Small intestine (tissue), 7 donors: Measurements from ENCODE around the gene PRKCQ. TPM values are rescaled to one million over a fixed set of nuclear protein-coding genes. Genes with fewer than 3 reads are reported as not detected.

Experiments
- DNase-seq, 2 donors: peaks; one replicate each; pipeline versions ENCODE4 v3.0.0 to v3.0.0-alpha.2; 2013
- FAIRE-seq: peaks from 2 replicates; lab custom pipeline; 2012; peaks lifted over from hg19 to GRCh38; lab: Jason Lieb, UNC
- H3K27ac ChIP-seq, 3 donors: one replicate each; pipeline ENCODE4 v1.5.1; 2013; ENCODE audit warnings: low read length in 2 of 3, mild to moderate bottlenecking in 2 of 3, control low read depth in 1 of 3, inconsistent platforms in 1 of 3, low read depth in 1 of 3, moderate library complexity in 1 of 3
- H3K27me3 ChIP-seq, 3 donors: one replicate each; pipeline ENCODE4 v1.6.1; 2013; ENCODE audit warnings: low read length in 3 of 3, inconsistent platforms in 1 of 3; ENCODE audit not compliant: control insufficient read depth in 3 of 3, insufficient read depth in 3 of 3
- H3K36me3 ChIP-seq, 3 donors: one replicate each; pipeline ENCODE4 v1.6.1; 2013; ENCODE audit warnings: low read length in 3 of 3, inconsistent platforms in 1 of 3, low read depth in 1 of 3, mild to moderate bottlenecking in 1 of 3, moderate library complexity in 1 of 3; ENCODE audit not compliant: control insufficient read depth in 3 of 3, insufficient read depth in 2 of 3
- H3K4me1 ChIP-seq, 3 donors: one replicate each; pipeline ENCODE4 v1.6.1; 2013; ENCODE audit warnings: low read length in 2 of 3, inconsistent platforms in 1 of 3, low read depth in 1 of 3, mild to moderate bottlenecking in 1 of 3, moderate library complexity in 1 of 3; ENCODE audit not compliant: control insufficient read depth in 3 of 3, insufficient read depth in 2 of 3
- H3K4me3 ChIP-seq, 3 donors: one replicate each; pipeline ENCODE4 v1.5.1; 2013; ENCODE audit warnings: low read length in 3 of 3, control low read depth in 1 of 3, inconsistent platforms in 1 of 3, low read depth in 1 of 3, mild to moderate bottlenecking in 1 of 3, moderate library complexity in 1 of 3
- H3K9me3 ChIP-seq, 2 donors: one replicate each; pipeline ENCODE4 v1.6.1; 2013; ENCODE audit warnings: low read depth in 1 of 2, low read length in 1 of 2; ENCODE audit not compliant: control insufficient read depth in 2 of 2, insufficient read depth in 1 of 2
- WGBS, 3 donors: extraction: QIAGEN DNeasy Blood & Tissue Kit; methylation state at CpG; one replicate each; pipeline ENCODE4 v1.1.7; 2013; 5-methylcytosine and 5-hydroxymethylcytosine counted together
- polyA plus RNA-seq, 4 donors: library from polyadenylated mRNA; stranded (reverse) in 3 of 4; unstranded in 1 of 4; fragments of 200-250 nt in 3 of 4; fragments of 120-200 nt in 1 of 4; gene quantifications; one replicate each; pipeline versions ENCODE4 v1.2.1 to v1.2.3, GENCODE V29; 2013
- donor health status: healthy with polysubstance abuse.
- donor health status: control.
- donor health status: control.
- donor health status: Bipolar disorder and iron deficiency.
- donor health status: healthy.

PRKCQ gene
- polyA plus RNA-seq, 4 donors, result 0.91 to 3.4 (median 1.3) TPM

DNA sequence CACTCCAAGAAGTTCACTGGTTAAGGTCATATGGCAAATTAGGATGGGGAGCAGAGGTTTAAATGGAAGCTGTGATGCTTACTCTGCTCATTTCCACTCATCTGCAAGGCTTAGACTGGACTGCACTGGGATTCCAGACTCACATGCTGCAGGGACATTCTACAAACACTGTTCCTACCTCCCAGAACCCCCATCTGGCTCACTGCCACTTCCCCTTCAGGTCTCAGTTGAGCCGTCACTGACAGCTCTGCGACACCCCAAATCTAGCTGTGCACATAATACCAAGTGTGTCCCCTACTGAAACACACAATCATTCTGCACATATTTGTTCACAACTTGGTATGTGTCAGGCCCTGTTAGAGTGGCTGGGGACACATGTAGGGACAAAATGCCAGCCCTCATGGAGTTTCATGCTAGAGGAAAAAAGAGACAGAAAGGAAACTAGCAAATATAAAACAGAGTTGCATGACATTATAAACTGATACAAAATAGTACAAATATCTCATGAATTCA, 5.4 kb downstream of the PRKCQ start:
- no peak for FAIRE-seq
- 75 to 98% (median 79%) methylated on average over 2 of the region's 2 CpGs for WGBS, 3 donors
- H3K27me3 ChIP-seq, result peaks cover 0 to 9% (median 0%) of the 10 kb centered on the region in 3 donors
- H3K27ac ChIP-seq, result no peak overlapping the region
- peaks cover 0 to 3% (median 0%) of the 10 kb centered on the region in 3 donors for H3K36me3 ChIP-seq
- DNase-seq, result no peak
- H3K4me3 ChIP-seq, result no peak overlapping the region
- H3K4me1 ChIP-seq, result no peaks in the 10 kb centered on the region
- H3K9me3 ChIP-seq, result no peaks in the 10 kb centered on the region

DNA sequence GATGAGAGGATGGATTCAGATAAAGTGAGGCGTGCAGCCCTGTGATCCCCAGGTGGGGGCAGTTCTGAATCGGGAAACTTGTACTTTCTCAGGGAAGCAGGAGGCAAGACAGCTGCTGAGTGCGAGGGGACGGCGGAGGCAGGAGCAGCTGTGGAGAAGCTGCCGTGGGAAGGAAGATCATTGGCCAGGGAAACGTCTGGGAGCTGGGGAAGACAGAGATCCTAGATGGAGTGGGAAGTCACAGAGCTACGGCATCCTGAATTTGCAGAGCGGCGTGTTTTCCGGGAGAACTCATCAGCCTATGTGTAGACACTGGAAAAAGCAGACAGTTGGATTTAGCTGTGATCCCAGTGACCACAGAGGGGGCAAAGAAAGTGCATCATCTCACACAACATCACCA, 9.2 kb downstream of the PRKCQ start:
- DNase-seq (no peak), FAIRE-seq (no peak)
- Histone ChIP-seq H3K9me3 (no peaks in the 10 kb centered on the region), H3K4me3 (no peak overlapping the region), H3K27ac (no peak overlapping the region), H3K4me1 (no peaks in the 10 kb centered on the region), H3K27me3 (no peaks in the 10 kb centered on the region), H3K36me3 (peaks cover 0 to 3% (median 0%) of the 10 kb centered on the region in 3 donors)
- 73 to 93% (median 81%) methylated on average over 11 of the region's 11 CpGs for WGBS, 3 donors

DNA sequence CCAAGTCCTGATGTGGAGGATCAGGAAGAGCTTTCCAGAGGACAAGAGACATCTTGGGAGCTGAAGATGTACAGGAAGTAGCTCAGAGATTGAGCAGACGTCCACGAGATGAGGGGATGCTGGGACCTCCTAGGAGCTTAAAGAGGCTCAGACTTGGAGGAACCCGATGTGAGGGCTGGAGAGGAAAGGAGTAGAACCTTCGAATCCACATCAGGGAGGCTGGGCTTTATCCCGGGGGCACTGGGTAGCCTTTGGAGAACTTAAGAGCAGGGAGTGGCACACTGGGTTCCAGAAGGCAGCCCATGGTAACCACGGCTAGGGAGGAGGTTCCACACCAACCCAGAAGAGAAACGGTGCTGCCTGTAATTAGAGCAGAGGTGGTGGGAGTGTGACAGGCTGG, 10.8 kb downstream of the PRKCQ start:
- H3K4me3 ChIP-seq, result no peak overlapping the region
- no peaks in the 10 kb centered on the region for H3K9me3 ChIP-seq
- DNase-seq (no peak), FAIRE-seq (no peak)
- peaks cover 0 to 3% (median 0%) of the 10 kb centered on the region in 3 donors for H3K36me3 ChIP-seq
- 72 to 75% (median 72%) methylated on average over 7 of the region's 7 CpGs for WGBS, 3 donors
- H3K27ac ChIP-seq, result no peak overlapping the region
- H3K27me3 ChIP-seq, result no peaks in the 10 kb centered on the region
- no peaks in the 10 kb centered on the region for H3K4me1 ChIP-seq

DNA sequence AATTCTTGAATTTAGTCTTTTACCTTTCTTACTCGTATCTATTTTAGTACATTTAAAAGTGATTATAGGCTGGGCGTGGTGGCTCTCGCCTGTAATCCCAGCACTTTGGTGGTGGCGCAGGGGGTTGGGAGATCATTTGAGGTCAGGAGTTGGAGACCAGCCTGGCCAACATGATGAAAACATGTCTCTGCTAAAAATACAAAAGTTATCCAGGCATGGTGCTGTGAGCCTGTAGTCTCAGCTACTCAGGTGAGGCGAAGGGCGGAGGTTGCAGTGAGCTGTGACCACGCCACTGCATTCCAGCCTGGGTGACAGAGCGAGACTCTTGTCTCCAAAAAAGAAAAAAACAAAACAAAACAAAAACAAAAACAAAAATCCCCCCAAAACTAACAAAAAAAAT, 12.2 kb downstream of the PRKCQ start:
- no peak for FAIRE-seq
- Histone ChIP-seq H3K27ac (no peak overlapping the region), H3K4me3 (no peak overlapping the region), H3K9me3 (no peaks in the 10 kb centered on the region), H3K27me3 (no peaks in the 10 kb centered on the region), H3K36me3 (peaks cover 0 to 3% (median 0%) of the 10 kb centered on the region in 3 donors), H3K4me1 (no peaks in the 10 kb centered on the region)
- 78 to 87% (median 83%) methylated on average over 8 of the region's 8 CpGs for WGBS, 3 donors
- no peak for DNase-seq

DNA sequence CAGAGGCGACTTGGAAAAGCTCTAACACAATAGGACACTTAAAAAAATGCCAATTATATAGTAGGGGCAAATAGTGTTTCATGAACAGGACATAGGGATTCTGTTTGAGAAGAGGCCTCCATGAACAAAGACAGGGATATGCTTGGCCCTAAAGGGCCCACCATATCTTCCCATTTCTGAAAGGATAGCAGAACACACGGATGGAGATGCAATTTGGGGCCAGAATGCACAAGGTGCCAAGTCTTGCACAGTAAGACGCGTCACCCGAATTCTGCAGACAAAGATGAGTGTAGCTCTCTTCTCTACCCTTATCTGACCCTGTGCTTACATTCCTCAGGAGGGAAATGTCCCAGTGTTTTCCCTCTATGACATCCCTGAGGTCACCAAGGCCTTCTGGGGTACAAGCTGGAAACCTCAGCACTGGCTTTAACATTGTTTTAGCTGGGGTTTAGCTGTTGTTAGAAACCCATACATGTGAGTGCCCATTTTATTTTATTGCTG, 12.8 kb downstream of the PRKCQ start:
- FAIRE-seq (no peak), DNase-seq (no peak)
- peaks cover 0 to 3% (median 0%) of the 10 kb centered on the region in 3 donors for H3K36me3 ChIP-seq
- no peak overlapping the region for H3K4me3 ChIP-seq
- H3K4me1 ChIP-seq, result no peaks in the 10 kb centered on the region
- no peak overlapping the region for H3K27ac ChIP-seq
- WGBS, 3 donors, result 86 to 92% (median 89%) methylated on average over 5 of the region's 5 CpGs
- H3K9me3 ChIP-seq, result no peaks in the 10 kb centered on the region
- no peaks in the 10 kb centered on the region for H3K27me3 ChIP-seq

DNA sequence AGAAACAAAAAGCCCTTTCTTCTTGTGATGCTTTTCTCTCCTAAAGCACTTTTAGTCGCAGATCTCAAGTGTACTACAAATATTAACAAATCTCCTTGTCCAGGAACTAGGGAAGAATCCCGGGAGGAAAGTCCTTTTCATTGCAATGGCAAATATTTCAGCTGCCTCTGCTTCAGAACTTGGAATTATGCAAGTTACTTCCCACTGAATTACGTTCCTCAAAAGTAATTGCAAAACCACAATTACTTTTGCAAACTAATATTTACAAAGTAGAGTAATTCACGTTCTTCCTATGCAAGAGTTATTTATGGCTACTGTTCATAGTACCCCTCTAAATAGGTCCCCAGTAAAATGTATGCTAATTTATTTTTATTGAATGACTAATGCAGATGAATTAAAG, 14.5 kb downstream of the PRKCQ start:
- 50 to 72% (median 72%) methylated on average over 4 of the region's 4 CpGs for WGBS, 3 donors
- Histone ChIP-seq H3K4me3 (no peak overlapping the region), H3K27ac (no peak overlapping the region), H3K36me3 (peaks cover 0 to 3% (median 0%) of the 10 kb centered on the region in 3 donors), H3K4me1 (no peaks in the 10 kb centered on the region), H3K9me3 (no peaks in the 10 kb centered on the region), H3K27me3 (no peaks in the 10 kb centered on the region)
- FAIRE-seq, result no peak
- no peak for DNase-seq

DNA sequence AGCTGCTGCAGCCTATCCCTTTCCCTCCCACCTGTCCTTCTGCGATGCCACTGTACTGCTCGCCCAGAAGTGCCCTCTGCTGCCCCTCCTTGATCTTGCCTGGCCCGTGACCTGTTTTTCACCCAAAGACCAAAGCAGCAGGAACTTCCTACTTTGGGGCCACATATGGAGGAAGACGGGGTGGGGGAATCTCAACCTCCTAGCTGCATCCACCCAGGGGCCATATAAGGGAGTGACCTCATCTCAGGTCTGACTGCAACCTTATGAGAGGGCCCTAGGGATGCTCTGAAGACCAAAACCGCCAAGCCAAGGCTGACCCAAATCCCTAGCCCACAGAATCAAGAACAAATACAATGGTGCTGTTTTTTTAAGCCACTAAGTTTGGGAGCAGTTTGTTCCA, 15.7 kb downstream of the PRKCQ start:
- no peak for FAIRE-seq
- Histone ChIP-seq H3K27ac (no peak overlapping the region), H3K9me3 (no peaks in the 10 kb centered on the region), H3K4me1 (no peaks in the 10 kb centered on the region), H3K4me3 (no peak overlapping the region), H3K27me3 (no peaks in the 10 kb centered on the region), H3K36me3 (no peaks in the 10 kb centered on the region)
- WGBS, 3 donors, result 67 to 79% (median 74%) methylated on average over 5 of the region's 5 CpGs
- no peak for DNase-seq

DNA sequence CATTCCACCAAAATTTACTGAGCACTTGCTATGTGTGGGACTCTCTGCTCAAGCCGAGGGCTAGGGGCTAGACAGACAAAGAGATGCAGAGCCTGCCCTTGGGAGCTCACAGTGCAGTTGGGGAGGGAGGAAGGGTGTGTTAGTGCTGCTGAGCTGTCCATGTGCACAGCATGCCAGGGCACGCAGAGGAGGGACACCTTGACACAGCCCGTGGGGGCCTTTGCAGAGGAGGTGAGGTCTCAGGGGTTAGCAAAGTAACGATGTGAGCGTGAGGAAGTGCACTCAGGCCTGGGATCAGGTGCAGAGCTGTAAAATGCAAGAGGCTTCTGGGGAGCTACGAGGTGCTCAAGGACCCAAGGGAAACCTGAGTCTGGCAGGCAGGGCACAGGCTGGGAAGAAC, 16.3 kb downstream of the PRKCQ start:
- Histone ChIP-seq H3K9me3 (no peaks in the 10 kb centered on the region), H3K36me3 (no peaks in the 10 kb centered on the region), H3K4me1 (no peaks in the 10 kb centered on the region), H3K27me3 (no peaks in the 10 kb centered on the region), H3K27ac (no peak overlapping the region), H3K4me3 (no peak overlapping the region)
- FAIRE-seq (no peak), DNase-seq (no peak)
- 85 to 92% (median 85%) methylated on average over 6 of the region's 6 CpGs for WGBS, 3 donors

DNA sequence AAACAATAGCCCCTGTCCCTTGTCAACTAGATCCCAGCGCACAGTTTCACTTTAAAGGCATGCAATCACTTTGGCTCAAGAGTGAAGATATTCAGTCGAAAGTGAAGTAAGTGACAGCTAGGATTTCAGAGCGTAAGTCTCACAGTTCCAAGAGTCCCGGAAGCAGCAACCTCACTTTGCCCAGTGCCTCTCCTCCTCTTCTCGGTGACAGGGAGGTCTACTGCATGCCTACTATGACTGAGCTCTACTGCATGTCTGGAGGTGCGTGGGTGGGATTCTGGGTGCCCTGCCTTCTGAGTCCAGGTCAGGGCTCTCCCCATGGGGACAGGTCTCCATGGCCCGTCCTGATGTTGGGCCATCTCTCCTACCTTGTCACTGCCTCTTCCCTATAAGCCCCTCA, 17.0 kb downstream of the PRKCQ start:
- FAIRE-seq (no peak), DNase-seq (peak in 1 of 2 donors; percentile 21)
- Histone ChIP-seq H3K36me3 (no peaks in the 10 kb centered on the region), H3K27ac (peak overlapping the region in 1 of 3 donors; percentile 29), H3K4me3 (no peak overlapping the region), H3K9me3 (no peaks in the 10 kb centered on the region), H3K4me1 (no peaks in the 10 kb centered on the region), H3K27me3 (no peaks in the 10 kb centered on the region)
- 57 to 72% (median 69%) methylated on average over 7 of the region's 7 CpGs for WGBS, 3 donors
